ENCODE data around the gene DAGLB. TPM values are rescaled to one million over a fixed set of nuclear protein-coding genes. Genes with fewer than 3 reads are reported as not detected.
"Not testable (repeated sequence)": the region's sequence is repeated elsewhere in the genome, so short reads cannot be mapped to it uniquely, and the experiment has no call there.

DAGLB gene
- total RNA-seq, 6 experiments from 2014 or later = 8.9 to 12.7 (median 11.7) TPM

- intact Hi-C loops (cut with DNase I) = no loop called here
- Histone ChIP-seq H3K27ac (peak overlapping the region in 2 of 3 donors; percentile 2 to 20), H3K36me3 (no peaks in the 10 kb centered on the region), H3K4me3 (no peak overlapping the region), H3K4me1 (peaks cover 0 to 61% (median 13%) of the 10 kb centered on the region in 4 donors), H3K27me3 (no peaks in the 10 kb centered on the region), H3K9me3 (no peaks in the 10 kb centered on the region)
- TF ChIP-seq, protein P1, sequence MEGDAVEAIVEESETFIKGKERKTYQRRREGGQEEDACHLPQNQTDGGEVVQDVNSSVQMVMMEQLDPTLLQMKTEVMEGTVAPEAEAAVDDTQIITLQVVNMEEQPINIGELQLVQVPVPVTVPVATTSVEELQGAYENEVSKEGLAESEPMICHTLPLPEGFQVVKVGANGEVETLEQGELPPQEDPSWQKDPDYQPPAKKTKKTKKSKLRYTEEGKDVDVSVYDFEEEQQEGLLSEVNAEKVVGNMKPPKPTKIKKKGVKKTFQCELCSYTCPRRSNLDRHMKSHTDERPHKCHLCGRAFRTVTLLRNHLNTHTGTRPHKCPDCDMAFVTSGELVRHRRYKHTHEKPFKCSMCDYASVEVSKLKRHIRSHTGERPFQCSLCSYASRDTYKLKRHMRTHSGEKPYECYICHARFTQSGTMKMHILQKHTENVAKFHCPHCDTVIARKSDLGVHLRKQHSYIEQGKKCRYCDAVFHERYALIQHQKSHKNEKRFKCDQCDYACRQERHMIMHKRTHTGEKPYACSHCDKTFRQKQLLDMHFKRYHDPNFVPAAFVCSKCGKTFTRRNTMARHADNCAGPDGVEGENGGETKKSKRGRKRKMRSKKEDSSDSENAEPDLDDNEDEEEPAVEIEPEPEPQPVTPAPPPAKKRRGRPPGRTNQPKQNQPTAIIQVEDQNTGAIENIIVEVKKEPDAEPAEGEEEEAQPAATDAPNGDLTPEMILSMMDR (IDR thresholded peaks at IDR 0.05) = no peak
- no peak for TF ChIP-seq POLR2A (IDR thresholded peaks at IDR 0.05)
- no peak for DNase-seq
- WGBS (ENCODE audit: insufficient coverage, low coverage, low lambda C conversion rate, missing lambda C conversion rate) = 37% methylated on average over 5 of the region's 5 CpGs
- no peak for ATAC-seq
Measured at GRCh38 chr7:6382817-6383216, 64.9 kb downstream of the DAGLB start.

DNA sequence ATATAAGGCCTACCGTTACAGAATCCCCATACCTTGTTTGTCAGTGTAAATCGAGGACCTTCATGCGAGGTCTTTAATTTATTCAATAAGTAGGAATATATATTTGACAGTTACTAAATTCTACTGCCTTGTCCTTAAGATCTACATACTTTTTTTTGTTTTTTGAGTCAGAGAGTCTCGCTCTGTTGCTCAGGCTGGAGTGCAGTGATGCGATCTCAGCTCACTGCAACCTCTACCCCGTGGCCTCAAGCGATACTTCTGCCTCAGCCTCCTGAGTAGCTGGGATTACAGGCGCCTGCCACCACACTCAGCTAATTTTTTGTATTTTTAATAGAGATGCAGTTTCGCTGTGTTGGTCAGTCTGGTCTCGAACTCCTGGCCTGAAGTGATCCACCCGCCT, 65.9 kb downstream of the DAGLB start:
- H3K27me3 ChIP-seq; H3K4me3 ChIP-seq; H3K27ac ChIP-seq; intact Hi-C loops (cut with DNase I); ATAC-seq; H3K9me3 ChIP-seq; H3K36me3 ChIP-seq; DNase-seq: not testable (repeated sequence)
- H3K4me1 ChIP-seq = peaks cover 0 to 70% (median 17%) of the 10 kb centered on the region in 4 donors
- WGBS (ENCODE audit: insufficient coverage, low coverage, low lambda C conversion rate, missing lambda C conversion rate) = 90% methylated on average over 11 of the region's 11 CpGs

- WGBS (ENCODE audit: insufficient coverage, low coverage, low lambda C conversion rate, missing lambda C conversion rate) = 77% methylated on average over 3 of the region's 3 CpGs
- intact Hi-C loops (cut with DNase I) = no loop called here
- no peaks in the 10 kb centered on the region for H3K36me3 ChIP-seq
- DNase-seq (no peak), ATAC-seq (no peak)
- H3K4me1 ChIP-seq = peaks cover 0 to 66% (median 17%) of the 10 kb centered on the region in 4 donors
- H3K27me3 ChIP-seq = no peaks in the 10 kb centered on the region
- H3K9me3 ChIP-seq = no peaks in the 10 kb centered on the region
- no peak overlapping the region for H3K27ac ChIP-seq
- no peak overlapping the region for H3K4me3 ChIP-seq
- TF ChIP-seq, protein P1 (IDR thresholded peaks at IDR 0.05) = no peak
- TF ChIP-seq POLR2A (IDR thresholded peaks at IDR 0.05) = no peak
Measured at GRCh38 chr7:6380310-6381095, 67.3 kb downstream of the DAGLB start.

DNA sequence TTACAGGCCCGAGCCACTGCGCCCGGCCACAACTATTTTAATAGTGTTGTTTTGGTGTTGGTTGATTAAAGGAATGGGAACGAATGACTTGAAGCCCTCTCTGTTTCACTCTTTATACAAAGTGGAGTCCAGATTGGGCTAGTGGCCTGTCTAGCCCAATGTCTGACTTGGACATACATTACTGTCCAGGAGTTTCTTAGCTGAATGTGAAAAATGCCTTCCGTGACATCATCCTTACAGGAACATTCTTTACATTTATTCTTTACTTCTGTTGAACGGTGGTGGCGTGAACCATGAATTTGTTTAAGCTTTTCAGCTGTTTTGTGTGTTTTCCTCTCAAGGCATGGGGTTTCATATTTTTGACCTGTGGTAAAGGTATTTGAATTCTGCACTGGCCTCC, 67.9 kb downstream of the DAGLB start:
- WGBS (ENCODE audit: insufficient coverage, low coverage, low lambda C conversion rate, missing lambda C conversion rate) = 86% methylated on average over 7 of the region's 7 CpGs
- peaks cover 0 to 60% (median 14%) of the 10 kb centered on the region in 4 donors for H3K4me1 ChIP-seq
- ATAC-seq (no peak), DNase-seq (no peak)
- H3K9me3 ChIP-seq = no peaks in the 10 kb centered on the region
- H3K4me3 ChIP-seq = no peak overlapping the region
- TF ChIP-seq, protein P1 (IDR thresholded peaks at IDR 0.05) = no peak
- TF ChIP-seq POLR2A (IDR thresholded peaks at IDR 0.05) = no peak
- intact Hi-C loops (cut with DNase I) = no loop called here
- H3K27ac ChIP-seq = no peak overlapping the region
- H3K36me3 ChIP-seq = no peaks in the 10 kb centered on the region
- H3K27me3 ChIP-seq = no peaks in the 10 kb centered on the region

GRCh38 chr7:6378556-6378955, 69.2 kb downstream of the DAGLB start:
- DNase-seq; H3K4me3 ChIP-seq; H3K36me3 ChIP-seq; H3K9me3 ChIP-seq; ATAC-seq; intact Hi-C loops (cut with DNase I); H3K27me3 ChIP-seq: not testable (repeated sequence)
- Histone ChIP-seq H3K4me1 (peaks cover 0 to 48% (median 8%) of the 10 kb centered on the region in 4 donors), H3K27ac (peak overlapping the region in 1 of 3 donors; percentile 94)
- WGBS (ENCODE audit: insufficient coverage, low coverage, low lambda C conversion rate, missing lambda C conversion rate) = 95% methylated on average over 5 of the region's 5 CpGs

Data from right lobe of liver (tissue), 6 donors.